HCT116 (cell line): ENCODE results near the gene HRH3. TPM values are rescaled to one million over a fixed set of nuclear protein-coding genes. Genes with fewer than 3 reads are reported as not detected.

ENCODE experiments used
- ATAC-seq: fragments of 200-7000 bp; cut with Tn5 transposase; 2 replicates; pipeline ENCODE4 v1.9.1; 2020; ENCODE audit warnings: mild to moderate bottlenecking, moderate library complexity
- BruUV-seq: library from RNA; stranded (reverse); fragments of 400-500 nt; replicated peaks from 2 replicates; lab custom pipeline; 2021; lab: Mats Ljungman, UMichigan
- CTCF ChIA-PET: fragments of 300-600 bp; sonication (Branson Sonifier 250); formaldehyde crosslinking; loops from one replicate; lab custom pipeline; 2021; ENCODE audit warnings: antibody characterized with exemption; lab: Charles Lee
- POLR2A ChIA-PET: fragments of 300-600, 350-600 bp; sonication (Branson Sonifier 250); formaldehyde crosslinking; loops from one replicate; lab custom pipeline; 2021; ENCODE audit warnings: antibody characterized with exemption; lab: Charles Lee
- RAD21 ChIA-PET, 2 experiments: fragments of 300-600 bp; sonication (Branson Sonifier 250); formaldehyde crosslinking; loops; one replicate each; lab custom pipeline; 2023; ENCODE audit warnings: low total read pairs in 2 of 2; ENCODE audit not compliant: uncharacterized antibody in 2 of 2, unreplicated experiment in 2 of 2, low non-redundant PET in 1 of 2; lab: Charles Lee
- DNase-seq: peaks from one replicate; pipeline ENCODE4 v3.0.0-alpha.2; 2010; ENCODE audit warnings: low read depth, low spot score
- H2AFZ ChIP-seq: fragments of 200-600 bp; shearing (Covaris generic), sonication (generic); 2 replicates; pipeline ENCODE4 v1.6.1; 2017; ENCODE audit warnings: low read depth, mixed run types, mixed read lengths, antibody characterized with exemption, low read length; ENCODE audit not compliant: poor library complexity, severe bottlenecking
- H3K27ac ChIP-seq: 2 replicates; pipeline ENCODE4 v1.5.1; 2012; ENCODE audit warnings: low read depth, low read length
- H3K27me3 ChIP-seq: fragments of 200-600 bp; sonication (generic); 2 replicates; pipeline ENCODE4 v1.6.1; 2016; ENCODE audit warnings: mixed run types, low read length, mixed read lengths; ENCODE audit not compliant: insufficient read depth
- H3K36me3 ChIP-seq, 2 experiments: fragments of 200-500 bp in 1 of 2; fragments of 200-600 bp in 1 of 2; sonication (Bioruptor generic) in 1 of 2; sonication (generic) in 1 of 2; 2 replicates each; pipeline versions ENCODE4 v1.5.1 to v1.6.1; 2014 to 2016; ENCODE audit warnings: low read length in 2 of 2, inconsistent platforms in 1 of 2, mixed read lengths in 1 of 2, mixed run types in 1 of 2; ENCODE audit not compliant: insufficient read depth in 2 of 2, control insufficient read depth in 1 of 2
- H3K4me1 ChIP-seq, 2 experiments: fragments of 200-600 bp in 1 of 2; sonication (generic) in 1 of 2; 2 replicates each; pipeline versions ENCODE4 v1.5.1 to v1.6.1; 2012 to 2017; ENCODE audit warnings: low read length in 2 of 2, inconsistent platforms in 1 of 2, mild to moderate bottlenecking in 1 of 2, mixed read lengths in 1 of 2, mixed run types in 1 of 2, moderate library complexity in 1 of 2; ENCODE audit not compliant: insufficient read depth in 2 of 2, control insufficient read depth in 1 of 2
- H3K4me2 ChIP-seq: fragments of 200-600 bp; sonication (generic); 2 replicates; pipeline ENCODE4 v1.6.1; 2017; ENCODE audit warnings: mixed run types, low read length, mixed read lengths
- H3K4me3 ChIP-seq, 2 experiments: fragments of 200-600 bp in 1 of 2; sonication (generic) in 1 of 2; replicated peaks in 1 of 2; 2 replicates each; pipeline ENCODE4 v1.5.1; 2011 to 2016; ENCODE audit warnings: low read length in 2 of 2, control low read depth in 1 of 2, low read depth in 1 of 2, mild to moderate bottlenecking in 1 of 2, mixed read lengths in 1 of 2, mixed run types in 1 of 2
- H3K79me2 ChIP-seq: fragments of 200-600 bp; sonication (generic); 2 replicates; pipeline ENCODE4 v1.6.1; 2017; ENCODE audit warnings: mild to moderate bottlenecking, mixed run types, low read length, moderate library complexity, mixed read lengths; ENCODE audit not compliant: insufficient read depth
- H3K9ac ChIP-seq: fragments of 200-600 bp; sonication (generic); 2 replicates; pipeline ENCODE4 v1.6.1; 2016; ENCODE audit warnings: low read length, mixed read lengths
- H3K9me2 ChIP-seq: fragments of 200-600 bp; sonication (generic), shearing (Covaris generic); 2 replicates; pipeline ENCODE4 v1.6.1; 2017; ENCODE audit warnings: mixed run types, mild to moderate bottlenecking, moderate library complexity; ENCODE audit not compliant: insufficient read depth
- H3K9me3 ChIP-seq, 2 experiments: fragments of 200-500 bp in 1 of 2; fragments of 200-600 bp in 1 of 2; sonication (Bioruptor generic) in 1 of 2; sonication (generic) in 1 of 2; 2 replicates each; pipeline ENCODE4 v1.6.1; 2014 to 2017; ENCODE audit warnings: low read length in 2 of 2, mixed read lengths in 2 of 2, inconsistent platforms in 1 of 2, low read depth in 1 of 2, mild to moderate bottlenecking in 1 of 2, mixed run types in 1 of 2, moderate library complexity in 1 of 2; ENCODE audit not compliant: control insufficient read depth in 1 of 2, insufficient read depth in 1 of 2
- H4K20me1 ChIP-seq: fragments of 200-600 bp; sonication (generic), shearing (Covaris generic); 2 replicates; pipeline ENCODE4 v1.6.1; 2017; ENCODE audit warnings: mixed run types, mild to moderate bottlenecking, moderate library complexity; ENCODE audit not compliant: insufficient read depth
- ATF3 ChIP-seq: IDR thresholded peaks from 2 replicates; pipeline ENCODE4 v1.6.1; 2012
- CTCF ChIP-seq, 3 experiments: fragments of 200-600 bp in 1 of 3; sonication (generic) in 1 of 3; IDR thresholded peaks in 2 of 3; conservative IDR thresholded peaks in 1 of 3; 2 replicates each; pipeline ENCODE4 v1.5.1; 2012 to 2017; ENCODE audit warnings: low read depth in 2 of 3, low read length in 2 of 3, antibody characterized with exemption in 1 of 3, borderline replicate concordance in 1 of 3, control low read depth in 1 of 3, mild to moderate bottlenecking in 1 of 3, mixed read lengths in 1 of 3, mixed run types in 1 of 3, moderate library complexity in 1 of 3; ENCODE audit not compliant: insufficient read depth in 1 of 3
- EGR1 ChIP-seq: IDR thresholded peaks from 2 replicates; pipeline ENCODE4 v1.6.1; 2012; ENCODE audit warnings: low read depth
- FOSL1 ChIP-seq: IDR thresholded peaks from 2 replicates; pipeline ENCODE4 v1.6.1; 2012; ENCODE audit warnings: low read depth
- JUND ChIP-seq: IDR thresholded peaks from 2 replicates; pipeline ENCODE4 v1.6.1; 2012
- MAX ChIP-seq: IDR thresholded peaks from 2 replicates; pipeline ENCODE4 v1.6.1; 2012
- POLR2AphosphoS5 ChIP-seq: IDR thresholded peaks from 2 replicates; pipeline ENCODE4 v1.6.1; 2011; ENCODE audit warnings: mild to moderate bottlenecking, low read depth, low read length, moderate library complexity
- RAD21 ChIP-seq: IDR thresholded peaks from 2 replicates; pipeline ENCODE4 v1.6.1; 2012; ENCODE audit warnings: low read depth, mild to moderate bottlenecking
- SP1 ChIP-seq: IDR thresholded peaks from 2 replicates; pipeline ENCODE4 v1.6.1; 2012; ENCODE audit warnings: low read depth
- SRF ChIP-seq: IDR thresholded peaks from 2 replicates; pipeline ENCODE4 v1.6.1; 2012; ENCODE audit warnings: low read depth
- YY1 ChIP-seq: IDR thresholded peaks from 2 replicates; pipeline ENCODE4 v1.6.1; 2011; ENCODE audit warnings: low read length, low read depth, moderate library complexity, mild to moderate bottlenecking; ENCODE audit not compliant: insufficient replicate concordance; ENCODE audit errors: extremely low read depth
- ZBTB33 ChIP-seq: IDR thresholded peaks from 2 replicates; pipeline ENCODE4 v1.6.1; 2011; ENCODE audit warnings: mild to moderate bottlenecking, low read length, moderate library complexity; ENCODE audit not compliant: insufficient replicate concordance; ENCODE audit errors: extremely low read depth
- ZFX ChIP-seq: fragments of 450-650 bp; IDR thresholded peaks from 2 replicates; pipeline ENCODE4 v1.6.1; 2017
- ZNF274 ChIP-seq: fragments of 200-500 bp; sonication (Bioruptor generic); IDR thresholded peaks from 2 replicates; pipeline ENCODE4 v1.6.1; 2014; ENCODE audit warnings: mild to moderate bottlenecking, low read depth, low read length, inconsistent platforms
- intact Hi-C: fragments of 100-400 bp; cut with micrococcal nuclease; formaldehyde crosslinking; loops from 2 replicates; pipeline ENCODE4 v1.10.0; 2022
- total RNA-seq: library from RNA; stranded (reverse); gene quantifications from one replicate; pipeline ENCODE4 v1.2.1, GENCODE V29; 2021; ENCODE audit not compliant: unreplicated experiment

HRH3 gene
- total RNA-seq, 1 experiment from 2014 or later, result not detected

GRCh38 chr20:62195736-62196135 lies 24.3 kb downstream of the HRH3 start:
- Histone ChIP-seq H3K27ac (no peak overlapping the region), H3K4me3 (no peak overlapping the region), H3K36me3 (peaks cover 25 to 32% of the 10 kb centered on the region in 2 experiments; a peak in 3 of 4 replicates), H3K27me3 (no peaks in the 10 kb centered on the region), H3K9me3 (no peaks in the 10 kb centered on the region), H3K9me2 (no peaks in the 10 kb centered on the region), H4K20me1 (no peaks in the 10 kb centered on the region), H3K4me1 (no peaks in the 10 kb centered on the region), H3K79me2 (peaks cover 41% of the 10 kb centered on the region), H3K4me2 (no peak overlapping the region), H3K9ac (no peak overlapping the region), H2AFZ (no peak overlapping the region)
- TF ChIP-seq SP1, result no peak
- TF ChIP-seq SRF, result no peak
- TF ChIP-seq MAX, result no peak
- TF ChIP-seq ATF3, result no peak
- TF ChIP-seq RAD21, result no peak
- ChIA-PET POLR2A (no interaction called here), RAD21 (no interaction called here), CTCF (no interaction called here)
- ATAC-seq (no peak), DNase-seq (no peak)
- intact Hi-C loops, result no loop called here
- BruUV-seq, result no TSS peak

- Histone ChIP-seq H3K4me1 (no peaks in the 10 kb centered on the region), H3K4me2 (no peak overlapping the region), H3K9ac (no peak overlapping the region), H3K9me3 (no peaks in the 10 kb centered on the region), H3K9me2 (no peaks in the 10 kb centered on the region), H3K27me3 (no peaks in the 10 kb centered on the region), H2AFZ (no peak overlapping the region), H4K20me1 (no peaks in the 10 kb centered on the region), H3K27ac (no peak overlapping the region), H3K36me3 (peaks cover 22 to 25% of the 10 kb centered on the region in 2 experiments; a peak in 3 of 4 replicates), H3K79me2 (peaks cover 48% of the 10 kb centered on the region), H3K4me3 (no peak overlapping the region)
- TF ChIP-seq ZNF274 (no peak), POLR2AphosphoS5 (no peak), ZBTB33 (no peak), CTCF (IDR thresholded peaks at IDR 0.05 in 2 of 3, conservative IDR thresholded peaks at IDR 0.05 in 1 of 3; ENCODE audit: borderline replicate concordance in 1 of 3, insufficient read depth in 1 of 3, low read depth in 2 of 3, low read length in 2 of 3) (no peak), ZFX (no peak), MAX (no peak), YY1 (no peak), FOSL1 (no peak), JUND (no peak), SRF (no peak), EGR1 (no peak)
- ChIA-PET POLR2A (no interaction called here), RAD21 (no interaction called here), CTCF (no interaction called here)
- no peak for ATAC-seq
- intact Hi-C loops, result no loop called here
- DNase-seq, result no peak
- BruUV-seq, result no TSS peak
Measured at GRCh38 chr20:62195075-62195405, 25.0 kb downstream of the HRH3 start.
